Fibroblast of villous mesenchyme (primary cell): ENCODE data around the gene TMEM80. TPM values are rescaled to one million over a fixed set of nuclear protein-coding genes. Genes with fewer than 3 reads are reported as not detected.

ENCODE experiments used
- DNase-seq: peaks from one replicate; pipeline ENCODE4 v3.0.0-alpha.2; 2010; ENCODE audit warnings: low read depth
- H3K4me3 ChIP-seq: 2 replicates; pipeline ENCODE4 v1.5.1; 2011; ENCODE audit warnings: low read depth, mild to moderate bottlenecking, low read length
- CTCF ChIP-seq: IDR thresholded peaks from 2 replicates; pipeline ENCODE4 v1.5.1; 2012; ENCODE audit warnings: low read depth, mild to moderate bottlenecking, low read length; ENCODE audit not compliant: insufficient read depth
- total RNA-seq: library from RNA; depleted of rRNA; stranded (reverse); fragments of >200 nt; gene quantifications from 2 replicates; pipeline ENCODE4 v1.2.3, GENCODE V29; 2012

TMEM80 gene
- total RNA-seq, 1 donor = 13.0 TPM

GRCh38 chr11:748007-748359 is 52.4 kb downstream of the TMEM80 start:
- DNase-seq = peak; percentile 43
- TF ChIP-seq CTCF = no peak
- peak overlapping the region; percentile 84 for H3K4me3 ChIP-seq

- peak; percentile 12 for DNase-seq
- H3K4me3 ChIP-seq = no peak overlapping the region
- TF ChIP-seq CTCF = no peak
These were observed 54.1 kb downstream of the TMEM80 start for GRCh38 chr11:749731-750130.

Other genes with a start within 250 kb of the TMEM80 start
- 31.5 and 34.8 TPM in 2 replicates for gene PTDSS2, start 245.5 kb upstream of the TMEM80 start, total RNA-seq
- 259 and 276 TPM in 2 replicates for gene RNH1, start 188.6 kb upstream of the TMEM80 start, total RNA-seq
- gene HRAS, start 160.2 kb upstream of the TMEM80 start, total RNA-seq = 36.7 and 47.0 TPM in 2 replicates
- 0.43 and 0.64 TPM in 2 replicates for gene LRRC56, start 158.3 kb upstream of the TMEM80 start, total RNA-seq
- 1.6 and 2.2 TPM in 2 replicates for gene LMNTD2, start 135.1 kb upstream of the TMEM80 start, total RNA-seq
- gene RASSF7, start 134.8 kb upstream of the TMEM80 start, total RNA-seq = 14.2 and 15.5 TPM in 2 replicates
- 29.4 and 38.7 TPM in 2 replicates for gene PHRF1, start 119.3 kb upstream of the TMEM80 start, total RNA-seq
- gene IRF7, start 79.9 kb upstream of the TMEM80 start, total RNA-seq = 7.7 and 8.2 TPM in 2 replicates
- not detected in 2 replicates for gene CDHR5, start 70.9 kb upstream of the TMEM80 start, total RNA-seq
- not detected in 2 replicates for gene SCT, start 68.6 kb upstream of the TMEM80 start, total RNA-seq
- gene DRD4, start 58.5 kb upstream of the TMEM80 start, total RNA-seq = not detected in 2 replicates
- gene DEAF1, start 594 bp upstream of the TMEM80 start, total RNA-seq = 33.7 and 33.8 TPM in 2 replicates
- gene EPS8L2, start 10.4 kb downstream of the TMEM80 start, total RNA-seq = 42.5 and 55.3 TPM in 2 replicates
- 142 and 148 TPM in 2 replicates for gene TALDO1, start 51.6 kb downstream of the TMEM80 start, total RNA-seq
- 26.3 and 44.8 TPM in 2 replicates for gene GATD1, start 81.7 kb downstream of the TMEM80 start, total RNA-seq
- gene CEND1, start 94.3 kb downstream of the TMEM80 start, total RNA-seq = 0.43 and 0.64 TPM in 2 replicates
- gene SLC25A22, start 102.5 kb downstream of the TMEM80 start, total RNA-seq = 12.6 and 16.8 TPM in 2 replicates
- gene PIDD1, start 109.4 kb downstream of the TMEM80 start, total RNA-seq = 5.5 and 7.8 TPM in 2 replicates
- gene RPLP2, start 114.2 kb downstream of the TMEM80 start, total RNA-seq = 220 and 278 TPM in 2 replicates
- 23.5 and 28.5 TPM in 2 replicates for gene PNPLA2, start 123.1 kb downstream of the TMEM80 start, total RNA-seq
- gene CRACR2B, start 132.1 kb downstream of the TMEM80 start, total RNA-seq = 0.43 and 0.97 TPM in 2 replicates
- 218 and 295 TPM in 2 replicates for gene CD151, start 137.1 kb downstream of the TMEM80 start, total RNA-seq
- gene POLR2L, start 146.7 kb downstream of the TMEM80 start, total RNA-seq = 92.4 and 120 TPM in 2 replicates
- gene TSPAN4, start 147.0 kb downstream of the TMEM80 start, total RNA-seq = 113 and 126 TPM in 2 replicates
- gene CHID1, start 215.0 kb downstream of the TMEM80 start, total RNA-seq = 42.2 and 42.3 TPM in 2 replicates
- 45.7 and 53.5 TPM in 2 replicates for gene AP2A2, start 230.1 kb downstream of the TMEM80 start, total RNA-seq